ENCODE data around the gene PIK3C2G.

Gene PIK3C2G

DNA sequence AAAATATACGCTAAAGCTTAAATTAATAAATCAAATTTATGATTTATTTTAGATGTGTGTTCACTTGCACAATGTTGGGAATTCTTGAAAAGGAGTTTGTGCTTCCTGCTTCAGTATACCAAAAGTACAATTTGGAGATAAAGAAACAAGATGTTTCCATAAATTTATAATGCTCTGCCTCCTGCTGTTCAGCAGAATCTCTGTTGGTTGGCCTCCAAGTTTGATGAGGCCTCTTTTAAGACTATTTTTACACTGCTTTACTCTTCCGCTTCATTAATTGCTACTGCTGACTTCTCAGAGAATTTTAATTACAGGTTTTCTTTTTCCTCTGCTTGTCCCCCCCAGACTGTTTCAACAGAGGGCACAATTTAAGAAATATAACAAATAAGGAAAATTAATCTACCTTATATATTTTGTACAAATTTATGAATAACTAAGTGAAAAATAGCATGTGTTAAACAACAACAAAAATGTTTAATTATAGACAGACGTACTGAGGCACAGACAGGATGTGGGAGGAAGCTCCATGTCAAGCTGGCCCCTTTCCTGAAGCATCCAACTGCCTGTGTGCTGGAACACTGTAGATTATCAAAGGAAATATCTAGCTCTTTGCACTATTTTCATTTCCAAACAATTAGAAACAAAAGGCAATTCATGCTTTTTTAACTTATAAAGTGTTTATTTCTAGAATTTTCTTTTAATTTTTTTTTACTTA is 83.9 kb downstream of the PIK3C2G start:
- DNase-seq, result no peak

DNA sequence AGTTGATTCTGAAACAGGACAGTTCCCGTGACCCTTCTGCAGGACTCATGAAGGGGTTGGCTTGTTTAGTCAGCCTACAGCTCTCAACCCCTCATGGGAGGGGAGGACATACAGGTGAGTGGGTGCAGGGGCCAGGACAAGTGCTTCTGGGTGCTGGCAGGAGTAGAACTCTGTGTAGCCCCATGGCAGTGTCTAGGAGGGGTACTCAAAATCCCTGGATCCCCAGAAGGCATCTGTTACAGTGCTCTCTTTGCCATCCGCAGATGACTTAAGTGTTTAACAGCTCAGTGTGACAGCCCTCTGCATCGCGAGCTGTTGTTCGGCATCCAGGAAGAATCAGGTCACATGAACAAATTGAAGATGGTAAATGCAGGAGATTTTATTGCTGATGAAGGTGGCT is 91.0 kb downstream of the PIK3C2G start:
- DNase-seq, result no peak

DNA sequence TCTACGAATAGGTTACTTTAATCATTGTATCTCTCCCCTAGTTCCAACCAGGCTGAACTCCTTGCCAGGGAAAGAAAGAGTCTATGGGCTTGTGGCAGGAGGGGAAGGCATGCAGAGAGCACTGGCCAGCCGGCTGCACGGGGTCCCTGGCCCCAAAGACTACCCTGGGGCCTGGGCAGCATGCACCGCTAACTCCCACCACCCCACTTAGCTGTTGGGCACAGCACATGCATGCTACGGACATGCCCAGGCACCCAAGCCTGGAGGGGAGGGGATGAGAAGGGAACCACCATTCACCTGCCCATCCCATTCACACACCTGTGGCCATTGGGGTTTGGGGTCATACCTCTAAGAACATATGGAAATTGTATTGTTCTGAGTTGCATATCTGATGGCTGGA is 94.1 kb downstream of the PIK3C2G start:
- no peak for DNase-seq

DNA sequence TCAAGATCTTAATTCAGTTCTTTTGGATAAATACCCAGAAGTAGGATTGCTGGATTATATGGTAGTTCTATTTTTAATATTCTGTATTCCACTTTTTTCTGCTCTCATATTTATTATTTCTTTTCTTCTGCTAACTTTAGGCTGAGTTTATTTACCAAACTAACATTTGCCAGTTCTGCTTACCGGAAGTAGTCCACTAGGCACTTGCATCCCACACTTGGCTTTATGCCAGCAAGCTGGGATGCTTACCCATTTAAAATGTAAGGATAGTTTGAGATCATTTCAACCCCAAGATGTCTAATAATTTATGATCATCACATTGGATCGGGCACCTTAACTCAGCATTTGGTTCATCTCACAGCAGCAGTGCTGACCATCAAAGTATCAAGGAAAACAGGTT is 96.8 kb downstream of the PIK3C2G start:
- no peak for DNase-seq

DNA sequence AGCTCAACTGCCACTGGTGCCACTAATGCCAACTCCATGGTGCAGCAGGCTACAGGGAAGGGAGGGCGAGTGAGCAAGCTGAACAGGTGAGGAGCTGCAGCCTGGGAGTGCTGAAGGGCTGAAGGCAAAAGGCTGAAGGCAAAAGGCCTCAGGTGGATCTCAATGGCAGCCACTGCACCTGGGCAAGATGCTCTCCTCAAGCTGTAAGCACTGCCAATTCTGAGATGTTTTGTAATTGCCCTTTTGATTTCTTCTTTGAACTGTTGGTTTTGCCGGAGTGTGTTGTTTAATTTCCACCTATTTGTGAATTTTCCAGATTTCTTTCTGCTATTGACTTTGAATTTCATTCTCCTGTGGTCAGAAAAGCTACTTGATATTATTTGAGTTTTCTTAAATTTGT is 97.6 kb downstream of the PIK3C2G start:
- no peak for DNase-seq

DNA sequence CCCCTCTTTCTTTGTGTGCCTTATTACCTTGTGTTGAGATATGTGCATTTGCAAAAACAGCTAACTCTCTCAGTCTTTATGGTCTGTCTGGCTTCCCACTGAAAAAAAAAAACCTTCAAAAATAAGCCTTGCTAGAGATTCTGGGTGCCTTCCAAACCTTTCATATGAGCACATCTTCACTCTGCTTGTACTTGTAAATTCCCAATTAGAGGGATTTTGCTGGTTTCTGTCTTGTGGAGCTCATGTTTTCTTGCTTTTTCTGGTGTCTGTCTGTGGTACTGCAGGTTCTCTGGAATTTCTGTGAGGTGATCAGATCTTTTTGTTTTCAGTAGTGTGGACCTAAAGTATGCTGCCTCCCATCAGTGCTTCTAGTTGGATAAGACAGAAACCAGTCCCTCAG is 100.1 kb downstream of the PIK3C2G start:
- DNase-seq, result no peak

DNA sequence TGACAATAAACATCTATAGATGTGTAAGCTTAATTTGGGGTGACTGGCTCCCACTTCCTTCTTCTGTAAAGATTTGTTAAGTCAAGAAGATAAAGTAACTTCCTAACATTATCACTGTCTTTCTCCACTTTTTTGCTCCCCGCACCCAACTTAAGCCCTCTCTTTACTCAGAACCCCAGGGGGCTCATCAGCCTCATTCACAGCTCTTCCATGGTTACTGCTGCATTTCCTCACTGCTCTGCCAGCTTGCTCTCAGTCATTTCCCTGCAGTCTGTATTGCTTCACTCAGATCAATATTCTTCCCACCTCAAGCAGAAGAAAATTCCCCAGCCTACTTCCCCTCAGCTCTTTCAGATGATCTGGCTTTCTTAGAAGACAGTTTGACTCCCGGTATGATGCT is 102.0 kb downstream of the PIK3C2G start:
- no peak for DNase-seq

DNA sequence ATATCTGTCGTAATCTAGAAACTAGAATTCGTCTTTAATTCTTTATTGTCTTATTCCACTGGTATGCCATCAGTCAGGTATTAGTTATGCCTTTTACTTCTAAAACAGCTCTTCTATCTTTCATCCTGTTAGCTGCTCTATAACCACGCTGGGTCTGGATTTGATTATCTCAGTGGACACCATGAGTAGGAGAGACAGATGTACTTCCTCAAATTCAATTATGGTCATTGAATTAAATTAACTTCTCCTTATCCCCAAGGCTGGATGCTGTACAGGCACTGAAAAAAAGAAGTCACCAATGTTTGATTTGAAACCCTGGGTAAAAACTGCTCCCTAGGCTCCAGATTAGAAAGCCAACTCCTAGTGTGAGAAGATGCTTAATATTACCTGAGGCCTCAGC is 107.3 kb downstream of the PIK3C2G start:
- no peak for DNase-seq

DNA sequence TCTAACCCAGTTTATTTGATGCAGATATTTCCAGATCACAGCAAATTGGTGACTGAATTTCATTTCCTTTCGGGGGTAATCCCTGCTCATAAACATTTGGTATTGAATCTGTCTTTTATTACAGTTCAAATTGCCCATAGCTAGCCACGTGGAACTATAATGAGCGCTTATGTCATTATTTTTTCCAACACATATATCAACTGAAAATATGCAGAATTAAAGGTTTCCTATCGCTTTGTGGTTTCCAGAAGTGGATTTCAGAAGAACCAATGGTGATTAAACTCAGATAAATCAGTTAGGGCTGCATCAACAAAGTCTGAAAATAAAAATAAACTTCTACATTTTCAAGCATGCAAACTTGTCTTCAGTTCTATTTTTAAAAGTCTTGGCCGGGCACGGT is 111.9 kb downstream of the PIK3C2G start:
- DNase-seq, result no peak

DNA sequence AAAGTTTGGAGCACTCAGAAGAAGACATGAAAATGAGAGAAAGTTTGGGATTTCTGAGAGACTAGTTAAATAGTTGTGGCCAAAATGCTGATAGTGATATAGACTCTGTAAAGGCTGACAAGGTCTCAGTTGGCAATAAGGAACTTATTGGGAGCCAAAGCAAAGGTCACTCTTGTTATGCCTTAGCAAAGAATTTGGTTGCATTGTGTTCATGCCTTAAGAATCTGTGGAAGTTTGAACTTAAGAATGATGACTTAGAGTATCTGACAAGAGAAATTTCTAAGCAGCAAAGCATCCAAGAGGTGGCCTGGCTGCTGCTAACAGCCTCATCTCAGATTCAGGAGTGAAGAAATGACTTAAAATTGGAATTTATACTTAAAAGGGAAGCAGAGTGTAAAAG is 113.8 kb downstream of the PIK3C2G start:
- no peak for DNase-seq

DNA sequence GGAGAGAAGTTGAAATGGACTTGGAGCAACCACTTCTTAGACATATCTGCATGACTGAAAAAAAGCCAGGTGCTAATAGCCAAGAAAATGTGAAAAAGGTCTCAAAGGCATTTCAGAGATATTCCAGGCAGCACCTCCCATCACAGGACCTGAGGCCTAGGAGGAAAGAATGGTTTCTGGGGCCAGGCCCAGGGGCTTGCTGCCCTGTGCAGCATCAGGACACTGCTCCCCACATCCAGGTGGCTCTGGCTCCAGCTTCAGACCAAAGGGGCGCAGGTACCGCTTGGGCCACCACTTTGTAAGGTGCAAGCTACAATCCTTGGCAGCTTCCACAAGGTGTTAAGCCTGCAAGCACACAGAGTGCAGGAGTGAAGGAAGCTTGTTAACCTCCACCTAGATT is 114.3 kb downstream of the PIK3C2G start:
- no peak for DNase-seq

DNA sequence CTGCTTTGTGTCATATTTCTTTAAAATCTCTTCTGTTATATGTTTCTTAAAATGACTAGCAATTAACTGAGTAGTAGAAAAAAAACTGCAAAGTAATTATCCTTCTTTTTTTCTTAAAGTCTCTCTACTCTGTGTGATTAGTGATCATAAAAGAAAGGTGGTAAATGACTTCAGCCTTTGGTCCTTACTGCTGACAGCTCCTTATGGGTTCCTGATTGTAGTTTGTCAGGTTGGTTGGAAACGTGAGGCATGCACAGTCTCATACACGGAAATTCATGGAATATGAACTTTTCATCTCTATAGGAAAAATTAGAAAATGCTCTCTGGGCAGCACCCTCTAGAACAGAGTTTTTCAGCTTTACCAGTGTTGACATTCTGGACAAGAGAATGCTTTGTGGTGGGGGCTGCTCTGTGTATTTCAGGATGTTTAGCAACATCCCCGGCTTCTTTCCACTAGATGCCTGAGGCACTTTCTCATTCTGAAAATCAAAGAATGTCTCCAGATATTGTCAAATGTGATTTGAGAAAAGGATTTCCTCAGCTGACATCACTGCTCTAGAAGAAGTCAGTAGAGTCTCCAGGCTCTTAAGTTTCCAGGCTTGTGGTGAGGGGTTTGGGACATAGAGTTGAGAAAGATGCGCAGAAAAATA is 121.0 kb downstream of the PIK3C2G start:
- DNase-seq, result no peak

DNA sequence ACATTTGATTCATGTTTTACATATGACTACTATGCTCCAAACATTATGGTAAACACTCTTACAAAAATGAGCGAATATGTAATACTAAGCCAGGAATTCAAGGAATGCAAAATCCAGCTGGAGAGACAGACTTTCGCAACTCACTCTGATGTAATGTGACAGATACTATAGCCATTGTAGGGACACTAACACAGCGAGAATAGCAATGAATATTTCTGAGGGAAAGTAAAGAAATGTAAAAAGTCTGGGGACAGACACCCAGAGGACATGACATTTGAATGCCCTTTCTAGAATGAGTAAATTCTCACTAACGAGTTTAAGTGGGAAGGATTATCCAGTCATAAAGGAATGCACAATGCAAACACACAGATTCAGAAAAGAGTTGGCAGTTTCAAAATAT is 121.9 kb downstream of the PIK3C2G start:
- no peak for DNase-seq

DNA sequence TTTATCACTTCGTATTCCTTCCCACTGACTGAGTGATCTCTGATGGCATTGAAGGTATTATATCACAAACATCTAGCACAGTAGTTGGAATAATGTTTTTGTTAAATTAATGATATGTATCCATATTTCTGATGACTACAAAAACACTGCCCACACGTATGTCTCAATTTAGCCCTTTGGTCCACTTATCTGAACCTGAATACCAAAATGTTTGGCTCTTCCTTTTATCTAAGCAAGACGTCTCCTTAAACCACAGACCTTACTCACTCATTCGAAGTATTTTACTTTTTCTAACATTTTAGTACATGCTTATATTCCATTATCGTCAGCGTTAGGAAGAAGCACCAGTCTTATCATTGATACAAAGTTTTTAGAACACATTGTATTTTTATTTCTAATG is 126.4 kb downstream of the PIK3C2G start:
- DNase-seq, result no peak

DNA sequence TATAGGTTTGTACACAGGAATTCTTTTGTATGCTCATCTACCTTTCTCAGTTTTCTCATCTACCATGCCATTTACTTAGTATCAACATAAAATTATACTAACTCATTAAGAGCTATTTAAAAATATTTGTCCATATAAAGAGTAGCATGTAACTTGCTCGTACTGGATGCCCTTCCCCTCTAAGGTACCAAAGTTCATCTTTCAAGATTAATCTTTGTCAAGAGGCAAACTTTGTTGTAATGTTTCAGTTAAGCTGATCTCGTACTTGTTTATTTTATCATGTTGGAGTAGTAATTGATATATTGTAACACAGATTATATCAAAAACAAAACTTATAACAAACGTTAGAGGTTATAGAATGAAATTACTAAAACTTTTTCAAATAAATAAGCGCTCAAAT is 128.5 kb downstream of the PIK3C2G start:
- DNase-seq, result no peak

DNA sequence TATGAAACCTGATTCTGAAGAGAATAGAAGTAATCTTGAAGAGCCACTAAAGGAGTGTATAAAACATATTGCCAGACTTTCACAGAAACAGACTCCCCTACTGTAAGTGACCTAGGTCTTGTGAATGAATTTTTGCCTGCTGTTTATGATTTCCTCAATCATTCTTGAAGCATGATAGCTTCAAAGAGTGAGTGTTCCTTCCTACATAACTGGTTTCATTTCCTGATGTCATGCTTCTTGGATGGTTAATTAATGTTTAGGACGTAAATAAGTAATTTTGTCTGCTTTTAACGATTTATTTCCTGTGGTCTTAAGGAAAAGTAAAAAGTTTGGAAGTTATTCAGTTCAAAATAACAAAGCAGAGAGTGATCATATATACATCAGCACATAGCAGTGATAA is 129.8 kb downstream of the PIK3C2G start:
- DNase-seq, result no peak

DNA sequence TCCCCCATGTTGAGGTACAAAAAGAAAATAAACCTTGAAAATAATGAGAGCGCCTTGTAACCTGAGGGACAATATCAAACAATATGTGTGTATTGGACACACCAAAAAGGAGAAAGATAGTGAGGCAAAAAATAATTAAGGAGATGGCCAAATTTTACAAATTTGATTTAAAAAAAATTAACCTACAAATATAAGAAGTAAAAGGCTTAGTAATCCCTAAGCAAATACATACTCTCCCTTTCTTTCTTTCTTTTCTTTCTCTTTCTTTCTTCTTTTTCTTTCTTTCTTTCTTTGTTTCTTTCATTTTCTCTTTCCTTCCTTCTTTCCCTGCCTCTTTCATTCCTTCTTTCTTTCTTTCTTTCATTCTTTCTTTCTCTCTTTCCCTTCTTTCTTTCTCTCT is 133.4 kb downstream of the PIK3C2G start:
- DNase-seq, result no peak

DNA sequence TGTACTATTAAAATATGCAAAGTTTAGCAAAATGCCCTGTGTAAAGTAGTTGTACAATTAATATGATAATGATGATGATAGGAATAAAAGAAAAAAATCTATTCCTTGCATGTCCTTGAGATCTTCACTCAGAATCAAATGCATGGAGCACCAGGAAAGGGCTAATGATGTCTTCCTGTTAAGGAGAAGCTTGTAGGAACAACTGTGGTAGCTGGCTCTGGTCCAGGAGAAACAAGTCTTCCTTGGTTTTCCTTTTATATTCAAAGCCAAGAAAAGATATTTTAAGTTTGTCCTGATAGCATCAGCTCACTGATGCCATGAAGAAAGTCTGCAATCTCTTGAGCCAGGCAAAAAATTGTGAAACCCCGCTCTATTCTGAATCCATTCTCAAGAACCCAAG is 138.9 kb downstream of the PIK3C2G start:
- DNase-seq, result no peak

DNA sequence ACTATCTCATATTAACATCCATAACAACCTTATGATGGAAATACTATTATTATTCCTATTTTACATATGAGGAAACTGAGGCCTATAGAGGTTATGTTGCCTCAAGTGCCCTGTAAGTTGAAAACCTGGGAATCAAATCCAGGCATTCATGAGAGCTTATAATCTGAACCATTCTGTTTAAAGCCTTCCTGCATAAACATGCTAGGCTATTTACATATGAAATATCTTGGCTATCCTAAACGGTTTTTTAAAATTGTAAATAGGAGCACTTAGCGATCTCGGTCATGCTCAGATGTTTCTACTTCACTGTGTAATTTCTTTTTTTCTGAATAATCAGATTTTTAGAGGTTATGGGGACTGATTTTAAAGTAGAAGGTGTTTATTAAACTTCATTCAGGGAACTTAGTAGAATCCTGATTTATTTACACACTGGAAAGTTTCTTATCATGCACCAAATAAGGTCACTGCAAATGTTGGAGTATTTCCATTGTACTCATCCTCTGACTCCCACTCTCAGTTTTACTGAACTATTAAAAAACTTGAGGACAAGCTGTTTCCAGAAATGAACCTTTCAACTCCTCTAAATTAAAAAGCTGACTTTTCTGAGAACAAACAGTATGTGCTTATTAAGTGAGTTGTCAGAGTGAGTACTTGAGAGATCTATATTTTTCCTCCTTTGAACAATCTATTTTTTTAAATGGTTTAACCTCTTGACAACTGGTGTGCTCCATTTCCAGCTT is 141.7 kb downstream of the PIK3C2G start:
- DNase-seq, result no peak

DNA sequence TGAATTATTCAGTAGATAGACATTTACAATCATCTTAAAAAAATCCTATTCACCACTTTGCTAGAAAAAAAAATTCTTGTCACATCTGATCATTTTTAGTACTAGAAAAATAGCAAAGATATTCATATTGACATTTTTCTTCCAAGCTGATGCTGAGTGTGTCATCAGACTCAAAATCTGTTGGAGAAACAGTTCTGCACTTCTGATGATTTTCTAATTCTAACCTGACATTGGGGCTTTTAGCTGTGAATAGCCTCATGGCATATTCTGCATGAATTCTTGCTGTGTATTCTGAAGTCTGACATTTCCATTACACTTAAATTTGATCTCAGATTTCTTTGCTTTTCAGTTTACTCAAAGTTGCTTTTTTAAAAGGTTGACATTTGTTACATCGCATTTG is 150.1 kb downstream of the PIK3C2G start:
- DNase-seq, result no peak

DNA sequence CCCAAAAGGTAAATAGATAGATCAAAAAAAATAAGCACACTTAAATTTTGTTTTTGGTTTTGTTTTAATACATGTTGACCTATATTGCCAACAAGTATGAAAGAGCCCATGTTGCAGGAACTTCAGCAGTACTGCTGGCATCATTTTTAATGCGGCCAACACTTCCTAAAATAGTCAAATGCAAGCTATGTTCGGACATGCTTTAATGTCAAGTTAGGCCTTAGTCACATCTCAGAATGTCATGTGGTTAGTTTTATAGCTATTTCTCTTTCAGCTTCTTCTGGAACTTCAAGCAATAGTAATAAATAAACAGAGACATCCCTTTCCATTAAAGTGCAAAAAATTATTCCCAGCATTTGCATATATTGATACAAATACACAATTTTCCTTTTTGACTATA is 153.4 kb downstream of the PIK3C2G start:
- no peak for DNase-seq

DNA sequence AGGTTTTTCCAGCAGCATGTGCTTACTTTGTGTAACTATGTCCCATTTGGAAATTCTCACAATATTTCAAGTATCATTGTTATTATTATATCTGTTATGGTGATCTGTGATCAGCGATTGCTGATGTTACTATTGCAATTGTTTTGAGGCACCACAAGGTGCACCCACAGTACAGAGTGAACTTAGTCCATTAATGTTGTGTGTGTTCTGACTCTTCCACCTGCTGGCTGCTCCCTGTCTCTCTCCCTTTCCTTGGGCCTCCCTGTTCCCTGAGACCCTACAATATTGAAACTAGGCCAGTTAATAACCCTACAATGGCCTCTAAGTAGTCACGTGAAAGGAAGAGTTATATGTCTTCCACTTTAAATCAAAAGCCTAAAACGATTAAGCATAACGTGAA is 153.9 kb downstream of the PIK3C2G start:
- no peak for DNase-seq

DNA sequence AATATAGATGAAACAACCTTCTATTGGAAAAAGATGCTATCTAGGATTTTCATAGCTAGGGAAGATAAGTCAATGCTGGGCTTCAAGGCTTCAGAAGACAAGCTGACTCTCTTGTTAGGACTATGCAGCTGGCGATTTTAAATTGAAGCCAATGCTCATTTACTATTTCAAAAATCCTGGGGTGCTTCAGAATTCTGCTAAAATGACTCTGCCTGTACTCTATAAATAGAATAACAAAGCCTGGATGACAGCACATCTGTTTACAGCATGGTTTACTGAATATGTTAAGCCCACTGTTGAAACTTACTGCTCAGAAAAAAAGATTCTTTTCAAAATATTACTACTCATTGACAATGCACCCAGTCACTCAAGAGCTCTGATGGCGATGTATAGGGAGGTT is 155.1 kb downstream of the PIK3C2G start:
- DNase-seq, result no peak

DNA sequence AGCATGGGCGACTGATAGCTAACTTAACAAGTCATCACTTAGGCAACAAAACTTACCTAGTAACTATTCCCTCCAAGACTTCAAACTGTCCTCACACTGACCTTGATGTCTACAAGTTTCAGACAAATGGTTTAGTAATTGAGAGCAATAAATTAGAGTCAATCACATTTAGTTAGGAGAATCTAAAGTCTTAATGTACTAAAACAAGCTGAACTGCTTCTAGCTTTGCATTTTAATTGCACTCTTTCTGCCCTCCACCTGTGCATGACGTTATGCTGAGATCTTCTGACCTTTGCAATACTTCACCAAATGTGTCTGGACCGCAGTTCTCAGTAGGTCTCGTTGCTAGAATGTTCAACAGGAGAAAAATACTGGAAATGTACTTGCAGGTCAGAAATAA is 158.0 kb downstream of the PIK3C2G start:
- no peak for DNase-seq
